Pulmonary artery endothelial cell (primary cell): Measurements from ENCODE around the gene HHIPL1. TPM values are rescaled to one million over a fixed set of nuclear protein-coding genes. Genes with fewer than 3 reads are reported as not detected.

Experiments
- DNase-seq: peaks from one replicate; pipeline ENCODE4 v3.0.0-alpha.2; 2011; ENCODE audit warnings: low read depth, low spot score
- total RNA-seq: library from RNA; depleted of rRNA; stranded (reverse); fragments of >200 nt; gene quantifications from 2 replicates; pipeline ENCODE4 v1.2.3, GENCODE V29; 2014

Gene HHIPL1
- total RNA-seq, 1 donor from 2014 or later: 2.2 TPM

DNA sequence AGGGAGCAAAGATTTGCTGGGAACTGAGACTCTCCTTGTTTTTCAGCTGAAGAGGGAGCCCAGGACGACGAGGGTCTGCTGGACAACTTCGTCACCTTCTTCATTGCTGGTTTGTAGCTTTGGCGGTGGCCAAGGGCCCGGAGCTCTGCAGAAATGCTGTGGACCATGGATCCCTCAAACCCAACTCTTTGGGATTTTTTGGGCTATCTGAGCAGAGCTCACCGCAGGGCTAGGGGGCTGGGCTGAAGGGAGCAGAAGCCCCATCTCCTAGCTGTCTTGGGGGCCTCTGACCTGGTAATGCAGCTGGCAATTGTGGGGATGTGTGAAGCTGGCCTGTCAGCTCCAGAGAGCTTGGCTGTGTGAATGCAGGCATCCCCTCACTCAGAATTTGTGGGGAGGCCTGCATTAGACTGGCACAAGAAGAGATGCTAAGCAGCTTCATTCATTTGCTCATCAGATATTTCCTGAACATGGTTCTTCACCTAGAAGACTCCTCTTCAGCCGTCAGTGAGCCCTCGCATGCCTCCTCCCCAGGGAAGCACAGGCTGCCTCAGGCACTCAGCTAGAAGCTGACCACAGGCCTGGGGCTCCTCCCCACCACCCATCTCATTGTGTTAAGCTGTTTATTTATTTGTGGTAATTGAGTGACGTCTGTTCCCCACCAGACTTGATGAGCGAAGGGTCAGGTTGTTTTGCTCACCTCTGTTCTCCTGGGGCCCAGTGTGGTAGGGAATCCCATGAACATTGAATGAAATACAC is 71.3 kb downstream of the HHIPL1 start:
- no peak for DNase-seq

GRCh38 chr14:99716850-99717681 is 72.1 kb downstream of the HHIPL1 start:
- no peak for DNase-seq

DNA sequence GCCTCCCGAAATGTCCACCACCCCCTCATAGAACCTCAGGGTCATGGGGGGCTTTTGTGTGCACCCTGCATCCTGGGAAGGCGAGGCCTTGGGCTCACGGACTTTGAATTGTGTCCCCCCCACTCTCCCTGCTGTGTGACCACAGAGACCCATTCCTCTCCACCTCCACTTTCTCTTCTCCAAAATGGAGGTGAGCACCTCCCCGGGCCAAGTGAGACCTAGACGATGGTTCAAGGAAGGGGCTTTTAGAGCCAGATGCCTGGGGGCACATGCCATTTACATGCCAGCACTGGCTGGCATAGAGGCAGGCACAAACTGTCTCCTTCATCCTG is 72.7 kb downstream of the HHIPL1 start:
- no peak for DNase-seq

DNA sequence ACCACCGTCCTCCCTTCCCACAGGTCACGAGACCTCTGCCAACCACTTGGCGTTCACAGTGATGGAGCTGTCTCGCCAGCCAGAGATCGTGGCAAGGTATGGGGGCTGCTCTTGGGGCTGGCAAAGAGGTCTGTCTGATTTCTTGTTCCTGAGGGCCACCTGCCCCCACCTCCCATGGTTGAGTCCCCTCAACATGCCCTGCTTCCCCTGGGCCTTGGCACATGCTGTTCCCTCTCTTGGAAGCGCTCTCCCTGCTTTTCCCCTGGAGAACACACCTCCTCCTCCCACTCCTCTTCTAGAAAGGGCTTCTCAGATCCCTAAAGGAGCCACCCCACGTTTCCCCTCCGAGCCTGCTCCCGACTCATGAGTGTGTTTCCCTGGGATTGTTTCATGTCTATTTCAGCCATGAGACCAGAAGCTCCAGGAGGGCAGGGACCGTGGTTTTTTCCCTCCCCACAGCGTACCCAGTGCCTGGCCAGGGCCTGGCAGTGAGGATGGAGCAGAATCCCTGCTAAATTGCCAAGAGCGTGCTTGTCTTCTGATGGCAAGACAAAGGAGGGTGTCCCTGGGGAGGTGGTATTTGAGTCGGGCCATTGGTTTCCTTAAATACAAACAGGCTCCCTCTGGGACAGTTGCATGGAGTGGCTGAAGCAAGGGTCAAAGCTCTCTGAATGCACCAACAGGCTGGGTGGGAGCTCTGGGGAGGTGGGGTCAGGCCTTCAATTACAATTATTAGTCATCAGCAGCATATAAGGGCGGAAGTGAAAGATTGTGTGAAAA is 73.3 kb downstream of the HHIPL1 start:
- no peak for DNase-seq

DNA sequence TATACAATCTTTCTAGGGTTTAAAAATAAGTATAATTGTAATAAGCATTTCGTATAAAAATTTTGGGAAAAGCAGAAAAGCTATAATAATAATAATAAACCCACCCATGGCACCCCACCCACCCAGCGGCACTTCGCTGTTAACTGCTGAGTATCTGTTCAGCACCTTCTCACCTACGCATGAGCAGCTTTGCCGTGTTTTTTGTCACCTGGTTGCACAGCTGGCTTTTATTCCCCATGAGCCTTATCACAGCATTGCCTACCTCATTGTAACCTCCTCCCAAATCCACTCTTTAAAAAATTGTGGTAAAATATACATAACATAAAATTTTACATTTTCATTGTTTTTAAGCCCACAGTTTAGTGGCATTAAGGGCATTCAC is 73.9 kb downstream of the HHIPL1 start:
- DNase-seq: no peak

DNA sequence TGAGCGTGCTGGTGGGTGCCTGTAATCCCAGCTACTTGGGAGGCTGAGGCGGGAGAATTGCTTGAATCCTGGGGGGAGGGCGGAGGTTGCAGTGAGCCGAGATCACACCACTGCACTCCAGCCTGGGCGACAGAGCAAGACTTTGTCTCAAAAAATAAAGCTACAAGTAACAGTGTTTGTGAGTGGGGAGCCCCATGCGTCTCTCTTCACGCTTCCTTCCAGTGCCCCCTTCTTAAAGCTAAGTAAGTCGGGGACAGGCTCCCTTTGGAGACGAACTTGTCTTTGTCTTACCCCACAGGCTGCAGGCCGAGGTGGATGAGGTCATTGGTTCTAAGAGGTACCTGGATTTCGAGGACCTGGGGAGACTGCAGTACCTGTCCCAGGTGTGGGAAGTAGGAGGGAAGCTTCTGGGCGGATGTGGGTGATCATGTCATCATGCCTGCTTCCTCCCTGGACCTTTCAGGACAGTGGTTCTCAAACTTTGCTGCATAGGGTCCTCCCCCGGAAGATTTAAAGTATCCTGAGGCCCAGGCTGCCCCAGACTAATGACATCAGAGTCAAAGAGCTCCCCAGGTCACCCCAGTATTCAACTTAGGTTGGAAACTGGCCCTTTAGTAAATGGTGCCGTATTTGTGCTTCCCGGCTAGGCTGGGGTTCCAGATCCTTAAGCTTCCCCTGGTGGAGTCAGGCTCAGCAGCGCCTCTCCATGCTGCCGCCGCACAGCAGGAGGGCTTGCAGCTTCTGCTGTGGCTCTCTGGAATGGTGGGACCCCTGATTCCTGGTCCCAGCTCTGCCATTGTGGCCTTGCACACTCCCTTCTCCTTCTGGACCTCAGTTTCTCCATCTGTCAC is 76.2 kb downstream of the HHIPL1 start:
- DNase-seq: no peak

DNA sequence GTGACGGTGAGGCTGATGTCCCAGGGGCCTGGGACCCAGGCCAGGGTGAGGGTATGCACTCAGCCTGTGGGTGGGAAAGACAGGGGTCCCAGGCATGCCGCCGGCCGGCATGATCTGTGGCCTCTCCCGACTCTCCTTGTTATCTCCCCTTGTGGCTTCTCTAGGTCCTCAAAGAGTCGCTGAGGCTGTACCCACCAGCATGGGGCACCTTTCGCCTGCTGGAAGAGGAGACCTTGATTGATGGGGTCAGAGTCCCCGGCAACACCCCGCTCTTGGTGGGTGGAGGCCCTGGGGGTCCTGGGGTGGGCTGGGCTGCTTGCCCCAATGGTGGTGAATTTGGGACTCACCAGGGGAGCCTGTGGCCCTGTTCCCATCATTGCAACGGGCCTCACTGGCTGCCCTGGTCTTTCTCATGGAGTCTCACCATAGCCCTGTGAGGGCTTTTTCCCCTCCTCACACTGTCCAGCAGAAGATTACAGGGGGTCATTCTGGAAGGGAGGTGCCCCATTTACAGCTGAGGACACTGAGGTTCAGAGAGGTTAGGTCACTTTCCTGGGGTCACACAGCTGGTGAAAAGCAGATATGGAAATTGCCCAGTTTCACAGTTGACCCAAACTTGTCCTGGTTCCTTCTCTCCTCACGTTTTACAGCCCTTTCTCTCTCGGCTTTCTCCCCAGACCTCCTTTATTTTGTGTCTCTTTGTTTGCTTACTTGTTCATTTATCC is 77.0 kb downstream of the HHIPL1 start:
- no peak for DNase-seq

- no peak for DNase-seq
These were observed 77.8 kb downstream of the HHIPL1 start for GRCh38 chr14:99722741-99723140.

DNA sequence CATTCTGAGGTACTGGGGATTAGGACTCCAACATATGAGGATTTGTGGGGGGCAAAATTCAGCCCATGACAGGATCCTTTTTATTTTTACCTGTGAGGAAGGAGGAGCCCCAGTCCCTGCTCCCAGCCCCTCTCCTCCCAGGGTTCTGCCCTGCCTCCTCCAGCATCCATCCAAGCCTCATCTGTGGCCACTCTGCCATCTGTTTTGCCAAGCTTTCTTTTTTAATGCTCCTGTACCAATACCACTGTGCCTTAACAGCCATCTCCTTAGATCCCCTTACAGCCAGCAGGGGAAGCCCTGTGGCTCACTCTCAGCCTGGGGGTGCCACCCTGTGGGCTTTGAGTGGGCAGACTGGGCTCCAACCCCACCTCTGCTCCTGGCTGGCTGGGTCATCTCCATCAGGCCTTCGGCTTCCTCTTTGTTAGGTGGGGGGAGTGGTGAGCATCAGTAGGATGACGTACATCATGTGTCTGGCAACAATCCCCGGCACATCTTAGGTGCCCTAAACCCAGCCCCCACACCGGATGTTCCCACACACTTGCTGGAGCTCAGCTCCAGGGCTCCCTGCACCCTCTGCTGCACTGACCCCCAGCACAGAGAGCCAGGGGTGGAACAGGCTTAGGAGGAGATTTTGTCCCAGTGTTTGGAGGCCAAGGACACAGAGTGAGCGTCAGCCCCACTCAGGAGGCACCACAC is 79.4 kb downstream of the HHIPL1 start:
- no peak for DNase-seq

DNA sequence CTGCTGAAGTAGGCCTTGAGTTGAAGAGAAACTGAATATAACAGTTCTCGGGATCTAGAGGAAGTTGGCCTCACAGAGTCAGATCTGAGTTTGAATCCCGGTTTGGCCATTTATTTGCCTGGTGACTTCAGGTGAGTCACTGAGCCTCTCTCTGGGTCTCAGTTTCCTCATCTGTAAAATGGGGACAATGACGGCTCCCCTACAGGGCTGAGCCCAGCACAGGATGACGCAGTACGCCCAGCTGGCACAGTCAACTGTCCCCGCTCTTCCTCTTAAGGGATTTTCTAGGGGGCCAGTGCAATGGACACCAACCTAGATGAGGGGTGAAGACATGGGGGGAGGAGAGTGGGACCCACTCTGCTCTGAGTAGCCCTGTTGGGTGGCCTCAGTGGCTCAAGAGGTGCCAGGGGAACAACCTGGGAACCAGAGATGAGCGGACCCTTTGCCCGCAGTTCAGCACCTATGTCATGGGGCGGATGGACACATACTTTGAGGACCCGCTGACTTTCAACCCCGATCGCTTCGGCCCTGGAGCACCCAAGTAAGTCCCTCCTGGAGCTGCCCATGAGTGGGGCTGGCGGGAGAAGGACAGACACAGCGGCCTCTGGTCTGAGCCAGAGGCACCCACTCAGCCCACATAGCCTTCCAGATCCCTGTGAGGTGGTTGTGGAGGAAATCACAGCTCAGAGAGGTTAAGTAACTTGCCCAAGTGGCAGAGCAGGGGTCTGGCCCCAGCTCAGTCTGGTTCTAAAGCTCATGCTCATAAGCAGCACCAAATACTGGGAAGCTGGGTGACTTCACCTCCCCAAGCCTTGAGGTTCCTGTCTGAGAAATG is 80.2 kb downstream of the HHIPL1 start:
- no peak for DNase-seq

DNA sequence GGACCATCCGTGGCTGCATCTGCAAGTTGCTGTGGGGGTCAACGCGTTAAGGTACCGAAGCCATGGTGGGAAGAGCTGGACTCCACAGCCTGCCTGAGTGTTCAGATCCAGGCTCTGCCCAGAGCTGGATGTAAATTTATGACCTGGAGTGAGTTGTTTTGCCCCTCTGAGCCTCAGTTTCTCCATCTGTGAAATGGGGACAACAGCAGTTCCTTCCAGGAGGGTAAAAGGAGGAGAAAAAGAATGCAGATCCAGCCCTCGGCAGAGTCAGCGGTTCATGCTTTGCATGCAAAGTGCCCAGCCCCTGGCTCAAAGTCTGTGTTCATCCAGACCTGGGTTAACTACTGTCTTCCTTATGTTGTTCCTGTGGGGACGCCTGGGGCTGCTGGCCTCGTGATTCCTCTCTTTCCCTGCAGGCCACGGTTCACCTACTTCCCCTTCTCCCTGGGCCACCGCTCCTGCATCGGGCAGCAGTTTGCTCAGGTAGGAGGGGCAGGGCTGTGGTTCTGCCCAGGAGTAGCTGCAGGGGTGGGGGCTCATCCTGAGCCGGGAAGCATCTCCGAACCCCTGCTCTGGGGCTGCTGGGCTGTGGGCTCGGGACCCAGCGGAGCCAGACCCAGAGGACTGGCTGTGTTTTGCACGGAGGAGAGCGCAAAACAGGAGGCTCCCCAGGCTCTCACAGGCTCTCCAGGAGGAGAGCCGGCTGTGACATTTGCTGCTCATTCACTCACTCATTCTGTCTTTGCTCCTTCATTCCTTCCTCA is 81.0 kb downstream of the HHIPL1 start:
- no peak for DNase-seq

DNA sequence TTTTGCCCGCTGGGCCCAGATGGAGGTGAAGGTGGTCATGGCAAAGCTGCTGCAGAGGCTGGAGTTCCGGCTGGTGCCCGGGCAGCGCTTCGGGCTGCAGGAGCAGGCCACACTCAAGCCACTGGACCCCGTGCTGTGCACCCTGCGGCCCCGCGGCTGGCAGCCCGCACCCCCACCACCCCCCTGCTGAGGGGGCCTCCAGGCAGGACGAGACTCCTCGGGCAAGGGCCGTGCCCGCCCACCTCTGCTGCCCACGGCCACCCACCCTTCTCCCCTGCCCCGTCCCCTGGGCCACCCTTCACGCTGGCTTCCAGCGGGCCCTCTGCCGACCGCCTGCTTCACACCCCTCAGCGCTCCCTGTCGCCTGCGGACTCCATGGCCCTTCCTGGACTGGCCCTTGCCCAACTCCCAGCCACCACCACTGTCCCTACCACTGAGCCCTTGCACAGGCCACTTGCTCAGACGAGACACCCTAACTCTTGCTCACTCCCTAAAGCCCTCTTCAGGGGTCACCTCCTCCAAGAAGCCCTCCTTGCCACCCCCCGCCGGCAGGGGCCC is 81.7 kb downstream of the HHIPL1 start:
- no peak for DNase-seq

GRCh38 chr14:99727096-99727870 is 82.4 kb downstream of the HHIPL1 start:
- no peak for DNase-seq

- DNase-seq: no peak
These were observed 83.4 kb downstream of the HHIPL1 start for GRCh38 chr14:99728231-99728920.

DNA sequence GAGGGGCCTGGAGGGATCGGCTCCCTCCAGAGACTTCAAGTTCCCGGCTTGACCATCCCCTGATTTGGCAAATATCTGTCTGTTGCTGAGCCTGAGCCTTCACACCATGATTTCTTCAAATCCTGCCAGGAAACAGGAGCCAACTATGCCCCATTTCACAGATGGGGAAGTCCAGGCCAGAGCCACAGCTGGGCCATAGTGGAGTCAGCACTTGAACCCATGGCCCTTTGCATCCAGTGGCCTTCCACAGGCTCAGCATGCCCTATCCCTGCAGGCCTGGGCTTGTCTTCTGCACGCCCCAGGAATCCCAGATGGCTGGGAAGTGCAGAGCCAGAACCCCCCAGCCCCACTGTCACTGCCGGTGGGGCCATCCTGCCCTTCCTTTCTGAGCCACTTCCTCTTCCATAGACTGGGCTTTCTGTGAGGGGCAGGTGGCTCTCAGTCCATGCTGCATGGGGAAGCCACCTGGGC is 84.1 kb downstream of the HHIPL1 start:
- DNase-seq: no peak
